ENCODE results near the gene POLR3H.

GRCh38 chr22:41579297-41579996, 35.2 kb upstream of the POLR3H start:
- TF ChIP-seq CTCF (IDR thresholded peaks at IDR 0.05 in 2 of 3, conservative IDR thresholded peaks at IDR 0.05 in 1 of 3; ENCODE audit: control insufficient read depth in 2 of 3, extremely low read depth in 1 of 3, insufficient read depth in 1 of 3, low read depth in 3 of 3, low read length in 3 of 3) (no peak), ZNF207 (IDR thresholded peaks at IDR 0.05; ENCODE audit: borderline replicate concordance) (no peak), E4F1 (IDR thresholded peaks at IDR 0.05; ENCODE audit: borderline replicate concordance, partially characterized antibody) (no peak), JUNB (IDR thresholded peaks at IDR 0.05) (no peak), LARP7 (IDR thresholded peaks at IDR 0.05) (no peak), BCL11A (IDR thresholded peaks at IDR 0.05; ENCODE audit: low read depth, low read length) (no peak)
- TF ChIP-seq, protein P1, sequence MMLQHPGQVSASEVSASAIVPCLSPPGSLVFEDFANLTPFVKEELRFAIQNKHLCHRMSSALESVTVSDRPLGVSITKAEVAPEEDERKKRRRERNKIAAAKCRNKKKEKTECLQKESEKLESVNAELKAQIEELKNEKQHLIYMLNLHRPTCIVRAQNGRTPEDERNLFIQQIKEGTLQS (IDR thresholded peaks at IDR 0.05; ENCODE audit: borderline replicate concordance, extremely low read depth, low read depth, low read length), result no peak
- TF ChIP-seq, protein P2, sequence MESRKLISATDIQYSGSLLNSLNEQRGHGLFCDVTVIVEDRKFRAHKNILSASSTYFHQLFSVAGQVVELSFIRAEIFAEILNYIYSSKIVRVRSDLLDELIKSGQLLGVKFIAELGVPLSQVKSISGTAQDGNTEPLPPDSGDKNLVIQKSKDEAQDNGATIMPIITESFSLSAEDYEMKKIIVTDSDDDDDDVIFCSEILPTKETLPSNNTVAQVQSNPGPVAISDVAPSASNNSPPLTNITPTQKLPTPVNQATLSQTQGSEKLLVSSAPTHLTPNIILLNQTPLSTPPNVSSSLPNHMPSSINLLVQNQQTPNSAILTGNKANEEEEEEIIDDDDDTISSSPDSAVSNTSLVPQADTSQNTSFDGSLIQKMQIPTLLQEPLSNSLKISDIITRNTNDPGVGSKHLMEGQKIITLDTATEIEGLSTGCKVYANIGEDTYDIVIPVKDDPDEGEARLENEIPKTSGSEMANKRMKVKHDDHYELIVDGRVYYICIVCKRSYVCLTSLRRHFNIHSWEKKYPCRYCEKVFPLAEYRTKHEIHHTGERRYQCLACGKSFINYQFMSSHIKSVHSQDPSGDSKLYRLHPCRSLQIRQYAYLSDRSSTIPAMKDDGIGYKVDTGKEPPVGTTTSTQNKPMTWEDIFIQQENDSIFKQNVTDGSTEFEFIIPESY (IDR thresholded peaks at IDR 0.05), result no peak
- TF ChIP-seq, protein P3, sequence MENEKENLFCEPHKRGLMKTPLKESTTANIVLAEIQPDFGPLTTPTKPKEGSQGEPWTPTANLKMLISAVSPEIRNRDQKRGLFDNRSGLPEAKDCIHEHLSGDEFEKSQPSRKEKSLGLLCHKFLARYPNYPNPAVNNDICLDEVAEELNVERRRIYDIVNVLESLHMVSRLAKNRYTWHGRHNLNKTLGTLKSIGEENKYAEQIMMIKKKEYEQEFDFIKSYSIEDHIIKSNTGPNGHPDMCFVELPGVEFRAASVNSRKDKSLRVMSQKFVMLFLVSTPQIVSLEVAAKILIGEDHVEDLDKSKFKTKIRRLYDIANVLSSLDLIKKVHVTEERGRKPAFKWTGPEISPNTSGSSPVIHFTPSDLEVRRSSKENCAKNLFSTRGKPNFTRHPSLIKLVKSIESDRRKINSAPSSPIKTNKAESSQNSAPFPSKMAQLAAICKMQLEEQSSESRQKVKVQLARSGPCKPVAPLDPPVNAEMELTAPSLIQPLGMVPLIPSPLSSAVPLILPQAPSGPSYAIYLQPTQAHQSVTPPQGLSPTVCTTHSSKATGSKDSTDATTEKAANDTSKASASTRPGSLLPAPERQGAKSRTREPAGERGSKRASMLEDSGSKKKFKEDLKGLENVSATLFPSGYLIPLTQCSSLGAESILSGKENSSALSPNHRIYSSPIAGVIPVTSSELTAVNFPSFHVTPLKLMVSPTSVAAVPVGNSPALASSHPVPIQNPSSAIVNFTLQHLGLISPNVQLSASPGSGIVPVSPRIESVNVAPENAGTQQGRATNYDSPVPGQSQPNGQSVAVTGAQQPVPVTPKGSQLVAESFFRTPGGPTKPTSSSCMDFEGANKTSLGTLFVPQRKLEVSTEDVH (IDR thresholded peaks at IDR 0.05; ENCODE audit: low read depth, partially characterized antibody), result no peak

Data from GM12878 (cell line).